Measurements from ENCODE around the gene ABTB2.

Gene ABTB2

DNA sequence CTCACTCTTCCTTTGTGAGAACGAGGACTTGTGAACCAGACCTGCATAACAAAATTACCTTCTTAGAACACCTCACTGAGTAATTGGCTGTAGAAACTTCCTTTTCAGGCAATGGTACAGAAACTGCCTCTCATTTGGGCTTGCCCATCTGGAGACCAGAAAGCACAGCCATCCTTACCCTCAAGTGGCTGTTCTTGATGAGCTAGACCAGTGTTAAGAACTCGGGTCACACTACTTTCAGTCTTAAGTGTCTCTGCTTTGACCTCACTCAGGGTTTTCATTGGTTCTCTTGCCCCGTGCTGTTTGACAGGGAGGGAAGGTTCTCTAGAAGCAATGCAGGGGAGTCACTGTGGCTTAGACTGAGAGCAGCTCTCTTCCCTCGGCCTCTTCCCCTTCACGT is 223.0 kb downstream of the ABTB2 start:
- DNase-seq (ENCODE audit: insufficient read length, low spot score) (no peak), FAIRE-seq (no peak)

- FAIRE-seq, result no peak
Observed at GRCh38 chr11:34132261-34132965, 225.4 kb downstream of the ABTB2 start.

DNA sequence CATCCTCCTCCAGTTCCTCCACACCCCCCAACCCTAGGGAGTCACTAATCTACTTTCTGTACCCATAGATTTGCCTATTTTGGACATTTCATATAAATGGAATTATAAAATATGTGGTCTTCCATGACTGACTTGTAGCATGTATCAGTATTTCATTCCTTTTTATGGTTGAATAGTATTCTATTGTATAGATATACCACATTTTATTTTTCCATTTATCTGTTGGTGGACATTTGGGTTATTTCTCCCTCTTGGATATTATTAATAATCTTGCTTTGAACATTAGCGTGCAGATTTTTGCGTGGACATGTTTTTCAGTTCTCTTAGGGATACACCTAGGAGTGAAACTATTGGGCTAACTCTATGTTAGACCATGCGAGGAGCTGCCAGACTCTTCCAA is 229.0 kb downstream of the ABTB2 start:
- DNase-seq (ENCODE audit: insufficient read length, low spot score) (no peak), FAIRE-seq (no peak)

More at GRCh38 chr11:34132261-34132965, 225.4 kb downstream of the ABTB2 start:
- DNase-seq (ENCODE audit: insufficient read length, low spot score), result no peak

DNA sequence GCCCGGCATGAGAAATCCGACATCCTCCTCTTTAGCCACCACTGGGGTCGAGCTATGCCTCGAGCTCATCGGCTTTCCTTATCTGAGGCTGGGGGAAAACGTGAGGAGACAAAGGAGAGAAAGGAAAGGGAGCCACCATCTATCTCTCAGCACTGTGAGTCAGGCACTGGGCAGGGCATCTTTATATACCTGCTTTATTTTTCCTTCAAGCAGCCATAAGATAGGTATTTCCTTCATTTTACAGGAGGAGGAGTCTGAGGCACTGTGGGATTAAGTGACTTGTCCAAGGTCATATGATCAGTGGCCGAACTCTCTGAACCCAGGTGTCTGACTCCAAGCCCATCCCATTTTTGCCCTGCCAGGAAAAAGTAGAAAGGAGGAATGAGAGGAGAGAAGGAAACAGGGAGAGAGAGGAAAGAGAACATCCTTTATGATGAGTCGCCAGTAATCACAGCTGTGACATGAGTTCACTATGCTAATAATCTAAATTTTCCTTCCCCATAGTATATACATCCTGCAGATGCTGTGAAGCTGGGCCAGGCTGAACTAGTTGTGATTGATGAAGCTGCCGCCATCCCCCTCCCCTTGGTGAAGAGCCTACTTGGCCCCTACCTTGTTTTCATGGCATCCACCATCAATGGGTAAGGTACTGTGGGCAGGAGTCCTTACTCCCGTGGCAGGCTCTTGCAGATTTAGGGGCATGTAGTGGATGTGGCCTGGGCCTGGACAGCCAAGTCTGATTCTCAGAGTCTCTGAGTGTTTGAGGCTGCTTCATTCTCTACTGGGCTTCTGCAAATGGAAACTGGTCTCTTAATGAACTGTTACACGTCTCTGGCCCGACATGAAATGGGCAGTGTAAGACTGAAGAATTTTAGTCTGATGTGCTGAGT is 230.6 kb downstream of the ABTB2 start:
- FAIRE-seq (no peak), DNase-seq (ENCODE audit: insufficient read length, low spot score) (no peak)

- DNase-seq (ENCODE audit: insufficient read length, low spot score), result no peak
- FAIRE-seq, result no peak
Observed at GRCh38 chr11:34124885-34125668, 232.7 kb downstream of the ABTB2 start.

DNA sequence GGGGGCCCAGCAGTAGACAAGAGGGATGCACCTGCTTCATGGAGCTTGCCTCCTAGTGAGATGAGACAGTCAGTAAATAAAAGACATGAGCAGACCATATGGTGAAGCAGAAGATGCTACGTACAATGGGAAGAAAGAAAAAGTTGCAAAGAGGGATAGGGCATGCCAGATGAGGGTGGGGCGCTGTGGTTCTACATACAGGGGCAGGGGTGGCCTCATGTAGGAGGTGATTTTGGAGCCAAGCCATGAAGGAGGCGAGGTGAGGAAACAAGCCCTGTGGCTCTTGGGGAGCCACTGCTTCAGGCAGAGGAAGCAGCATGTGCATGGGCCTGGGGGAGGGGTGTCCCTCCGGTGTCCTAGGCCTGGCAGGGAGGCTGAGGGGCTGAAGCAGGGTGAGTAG is 237.2 kb downstream of the ABTB2 start:
- FAIRE-seq (no peak), DNase-seq (ENCODE audit: insufficient read length, low spot score) (no peak)

GRCh38 chr11:34114471-34114870 is 243.3 kb downstream of the ABTB2 start:
- DNase-seq (ENCODE audit: insufficient read length, low spot score) (no peak), FAIRE-seq (no peak)

DNA sequence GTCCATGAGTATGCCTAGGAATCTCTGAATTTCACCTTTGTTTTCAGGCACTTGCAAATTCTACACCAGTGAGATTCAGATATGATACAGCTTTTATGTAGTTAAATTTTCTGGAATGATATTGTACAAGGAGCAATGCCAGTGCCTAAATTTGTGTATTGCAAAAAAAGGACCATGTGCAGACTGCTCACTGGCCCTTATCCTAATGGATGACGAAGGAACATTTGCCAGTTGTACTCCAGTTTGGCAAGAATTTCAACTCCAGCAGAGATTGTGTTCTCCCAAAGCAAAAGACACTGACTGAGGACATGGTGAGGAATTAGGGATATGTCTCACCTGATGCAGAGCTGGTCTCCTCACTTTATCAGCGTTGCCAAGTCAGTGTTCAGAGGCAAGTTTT is 243.8 kb downstream of the ABTB2 start:
- DNase-seq (ENCODE audit: insufficient read length, low spot score) (no peak), FAIRE-seq (no peak)

- FAIRE-seq, result no peak
- DNase-seq (ENCODE audit: insufficient read length, low spot score), result no peak
Observed at GRCh38 chr11:34111722-34112270, 246.0 kb downstream of the ABTB2 start.

GRCh38 chr11:34105957-34106504 is 251.8 kb downstream of the ABTB2 start:
- FAIRE-seq (no peak), DNase-seq (ENCODE audit: insufficient read length, low spot score) (no peak)

DNA sequence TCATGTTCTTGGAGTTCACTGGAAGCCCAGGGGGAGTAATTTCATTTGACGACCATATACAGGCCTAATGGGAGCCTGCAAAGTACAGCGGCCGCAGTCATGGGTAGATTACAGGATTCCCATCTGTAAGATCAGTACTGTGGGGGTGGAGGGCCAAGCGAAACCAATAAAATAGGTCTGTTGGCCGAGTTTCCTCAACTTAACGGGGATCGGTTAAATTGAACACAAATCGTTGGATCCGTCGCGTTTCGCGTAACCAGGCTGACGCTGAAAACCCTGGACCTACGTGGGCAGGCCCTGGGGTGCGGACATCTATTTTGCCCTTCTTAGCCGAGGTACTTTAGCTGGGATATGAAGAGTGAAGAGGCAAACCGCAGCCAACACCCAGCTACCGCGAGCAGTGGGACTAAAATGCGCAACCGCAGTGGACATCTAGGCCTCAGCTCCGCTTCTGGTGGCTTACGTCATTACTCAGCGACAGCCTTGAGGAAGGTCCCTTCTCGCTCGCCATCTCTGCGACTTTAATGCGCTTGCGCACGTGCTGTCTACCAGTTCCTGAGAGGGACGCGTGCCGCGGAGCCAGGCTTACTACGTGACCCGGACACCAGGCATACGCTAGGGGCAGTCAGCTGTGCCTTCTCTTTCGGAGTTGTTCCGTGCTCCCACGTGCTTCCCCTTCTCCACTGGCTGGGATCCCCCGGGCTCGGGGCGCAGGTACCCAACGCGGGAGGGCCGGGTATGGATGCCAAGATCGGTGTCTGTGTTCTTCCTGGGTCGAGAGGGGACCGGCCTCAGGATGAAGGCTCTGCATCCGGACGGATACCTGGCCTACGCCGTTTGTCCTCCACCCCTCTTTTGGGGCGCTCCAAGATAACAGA is 252.5 kb downstream of the ABTB2 start, which contains the start of gene NAT10:
Gene NAT10, plus strand, starts transcription at position 551 of the 878 bp plus-strand sequence. CDS start 2,597 bp downstream, outside the sequence.
- DNase-seq (ENCODE audit: insufficient read length, low spot score) (peak; percentile 96), FAIRE-seq (peak; percentile 82)

DNA sequence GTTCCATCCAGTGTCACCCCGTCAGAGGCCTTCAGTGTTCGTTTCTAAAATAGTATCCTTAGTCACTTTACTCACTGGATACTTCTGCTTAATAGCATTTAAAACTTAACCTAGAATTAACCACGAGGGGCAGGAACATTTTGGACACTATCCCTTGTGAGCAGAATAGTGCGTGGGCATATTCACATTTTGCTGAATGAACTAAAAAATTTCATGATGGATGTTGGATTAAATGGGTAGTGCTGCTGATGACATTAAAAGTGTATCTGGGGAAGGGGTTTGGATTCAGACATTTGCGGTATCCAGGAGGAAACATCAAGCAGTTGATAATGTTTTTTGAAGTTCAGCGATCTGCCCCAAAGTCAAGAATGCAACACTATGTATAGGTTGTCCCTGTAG is 253.1 kb downstream of the ABTB2 start:
- DNase-seq (ENCODE audit: insufficient read length, low spot score) (no peak), FAIRE-seq (no peak)

Measured in HTR-8/SVneo (cell line).